ENCODE measurements around the gene MISP. TPM values are rescaled to one million over a fixed set of nuclear protein-coding genes. Genes with fewer than 3 reads are reported as not detected.

Gene MISP
- total and polyA plus RNA-seq, 4 donors: 14.9 to 23.7 (median 22.1) TPM

DNA sequence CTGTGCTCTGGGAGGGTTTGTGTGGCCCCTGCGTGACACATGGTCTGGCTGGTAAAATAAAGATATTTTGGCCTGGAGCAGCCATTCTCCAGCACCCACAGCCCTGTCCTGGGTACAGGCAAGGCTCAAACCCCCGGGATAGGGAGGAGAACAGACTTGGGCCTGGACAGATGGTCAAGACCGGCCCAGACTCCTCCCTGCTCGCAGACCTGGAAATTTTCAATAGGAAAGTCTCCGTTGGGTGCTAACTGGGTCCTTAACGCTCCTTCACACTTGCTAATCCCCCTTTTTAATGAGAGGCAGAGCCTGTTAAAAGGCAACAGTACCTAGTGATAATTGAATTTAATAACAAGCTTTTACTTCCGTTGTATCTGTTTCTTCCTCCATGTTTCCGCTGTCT is 39.7 kb upstream of the MISP start:
- Histone ChIP-seq H3K27ac (ENCODE audit: low read depth in 1 of 2, low read length in 1 of 2) (peak overlapping the region in 1 of 2 donors; percentile 54), H3K4me3 (no peak overlapping the region)

DNA sequence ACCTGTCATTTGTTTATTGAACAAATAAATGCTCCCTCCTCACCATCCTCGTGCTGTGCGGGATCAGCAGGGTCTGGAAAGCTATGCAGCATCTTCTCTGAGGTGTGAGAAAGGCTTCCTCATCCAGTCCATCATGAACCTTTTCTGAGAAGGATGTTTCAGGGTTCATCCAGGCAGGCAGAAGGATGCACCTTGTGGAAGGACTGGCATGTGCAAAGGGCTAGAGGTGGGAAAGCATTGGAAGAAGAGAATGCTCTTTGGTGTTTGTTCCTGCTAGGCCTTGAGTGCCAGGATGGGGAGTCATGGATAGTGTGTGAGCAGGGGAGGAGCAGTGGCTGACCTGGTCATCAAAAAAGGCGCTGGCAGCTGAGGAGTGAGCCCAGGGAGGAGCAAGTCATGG is 35.6 kb upstream of the MISP start:
- Histone ChIP-seq H3K27me3 (ENCODE audit: control insufficient read depth in 3 of 3, insufficient read depth in 3 of 3, low read length in 2 of 3) (no peaks in the 10 kb centered on the region), H3K9ac (ENCODE audit: insufficient read depth in 1 of 2, low read length in 2 of 2) (no peak overlapping the region), H3K36me3 (ENCODE audit: control insufficient read depth in 4 of 4, insufficient read depth in 4 of 4, low read length in 4 of 4) (peaks cover 0 to 4% (median 1%) of the 10 kb centered on the region in 4 donors), H3K4me3 (no peak overlapping the region), H3K27ac (ENCODE audit: low read depth in 1 of 2, low read length in 1 of 2) (no peak overlapping the region), H3K4me1 (ENCODE audit: control insufficient read depth in 5 of 5, insufficient read depth in 5 of 5, low read length in 5 of 5) (peaks cover 0 to 14% (median 3%) of the 10 kb centered on the region in 5 donors), H3K9me3 (ENCODE audit: control insufficient read depth in 4 of 4, insufficient read depth in 3 of 4, low read length in 3 of 4) (peaks cover 0 to 4% (median 3%) of the 10 kb centered on the region in 4 donors)
- no peak for DNase-seq
- TF ChIP-seq, protein P1, sequence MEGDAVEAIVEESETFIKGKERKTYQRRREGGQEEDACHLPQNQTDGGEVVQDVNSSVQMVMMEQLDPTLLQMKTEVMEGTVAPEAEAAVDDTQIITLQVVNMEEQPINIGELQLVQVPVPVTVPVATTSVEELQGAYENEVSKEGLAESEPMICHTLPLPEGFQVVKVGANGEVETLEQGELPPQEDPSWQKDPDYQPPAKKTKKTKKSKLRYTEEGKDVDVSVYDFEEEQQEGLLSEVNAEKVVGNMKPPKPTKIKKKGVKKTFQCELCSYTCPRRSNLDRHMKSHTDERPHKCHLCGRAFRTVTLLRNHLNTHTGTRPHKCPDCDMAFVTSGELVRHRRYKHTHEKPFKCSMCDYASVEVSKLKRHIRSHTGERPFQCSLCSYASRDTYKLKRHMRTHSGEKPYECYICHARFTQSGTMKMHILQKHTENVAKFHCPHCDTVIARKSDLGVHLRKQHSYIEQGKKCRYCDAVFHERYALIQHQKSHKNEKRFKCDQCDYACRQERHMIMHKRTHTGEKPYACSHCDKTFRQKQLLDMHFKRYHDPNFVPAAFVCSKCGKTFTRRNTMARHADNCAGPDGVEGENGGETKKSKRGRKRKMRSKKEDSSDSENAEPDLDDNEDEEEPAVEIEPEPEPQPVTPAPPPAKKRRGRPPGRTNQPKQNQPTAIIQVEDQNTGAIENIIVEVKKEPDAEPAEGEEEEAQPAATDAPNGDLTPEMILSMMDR (IDR thresholded peaks at IDR 0.05; ENCODE audit: control extremely low read depth, extremely low read depth): no peak
- 94 to 95% methylated on average over 3 of the region's 3 CpGs for WGBS, 2 donors
- no peak for ATAC-seq (ENCODE audit: insufficient read depth, low FRiP score)

More for the DNA sequence above, 39.7 kb upstream of the MISP start:
- TF ChIP-seq, protein P1 (IDR thresholded peaks at IDR 0.05; ENCODE audit: control extremely low read depth, extremely low read depth): no peak
- Histone ChIP-seq H3K36me3 (ENCODE audit: control insufficient read depth in 4 of 4, insufficient read depth in 4 of 4, low read length in 4 of 4) (peaks cover 0 to 4% (median 0%) of the 10 kb centered on the region in 4 donors), H3K27me3 (ENCODE audit: control insufficient read depth in 3 of 3, insufficient read depth in 3 of 3, low read length in 2 of 3) (no peaks in the 10 kb centered on the region), H3K9me3 (ENCODE audit: control insufficient read depth in 4 of 4, insufficient read depth in 3 of 4, low read length in 3 of 4) (peaks cover 0 to 7% (median 3%) of the 10 kb centered on the region in 4 donors), H3K9ac (ENCODE audit: insufficient read depth in 1 of 2, low read length in 2 of 2) (no peak overlapping the region), H3K4me1 (ENCODE audit: control insufficient read depth in 5 of 5, insufficient read depth in 5 of 5, low read length in 5 of 5) (peaks cover 0 to 10% (median 0%) of the 10 kb centered on the region in 5 donors)
- ATAC-seq (ENCODE audit: insufficient read depth, low FRiP score) (no peak), DNase-seq (no peak)
- WGBS, 2 donors: 73 to 81% methylated on average over 8 of the region's 8 CpGs

DNA sequence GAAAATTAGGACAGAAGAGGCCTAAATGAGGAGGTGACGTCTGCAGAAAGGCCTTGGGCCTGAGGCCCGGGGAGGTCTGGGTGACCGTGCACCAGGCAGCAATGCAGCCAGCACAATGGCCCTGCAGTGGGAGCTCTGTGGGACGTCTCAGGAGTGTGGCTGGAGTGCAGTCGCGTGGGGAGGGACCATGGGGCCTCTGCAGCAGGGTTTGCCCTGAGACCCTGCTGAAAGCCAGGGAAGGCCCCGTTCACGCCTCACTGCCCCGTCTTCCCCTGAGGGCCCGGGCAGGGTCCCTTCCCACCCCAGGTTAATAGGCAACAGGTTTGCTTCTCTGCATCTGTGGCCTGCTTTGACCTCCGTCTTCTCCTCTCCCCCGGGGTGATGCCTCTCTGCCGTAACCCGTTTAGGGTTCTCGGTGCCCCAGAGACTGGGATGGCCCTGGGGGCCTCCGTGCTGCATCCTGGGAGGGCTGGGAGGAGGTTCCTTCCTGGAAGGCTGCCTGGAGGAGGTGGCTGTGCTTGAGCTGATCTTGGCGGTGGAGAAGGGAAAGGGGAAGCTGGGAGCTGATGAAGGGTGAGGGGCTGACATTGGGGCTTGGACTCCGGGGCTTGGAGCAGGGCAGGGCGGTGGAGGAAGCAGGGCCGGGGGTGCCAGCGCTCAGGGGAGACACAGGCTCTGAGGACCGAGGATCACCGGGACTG is 32.5 kb upstream of the MISP start:
- H3K4me3 ChIP-seq: no peak overlapping the region
- peaks cover 0 to 4% (median 3%) of the 10 kb centered on the region in 4 donors for H3K9me3 ChIP-seq (ENCODE audit: control insufficient read depth in 4 of 4, insufficient read depth in 3 of 4, low read length in 3 of 4)
- H3K27ac ChIP-seq (ENCODE audit: low read depth in 1 of 2, low read length in 1 of 2): peak overlapping the region in 1 of 2 donors; percentile 58
- no peak for DNase-seq
- H3K27me3 ChIP-seq (ENCODE audit: control insufficient read depth in 3 of 3, insufficient read depth in 3 of 3, low read length in 2 of 3): no peaks in the 10 kb centered on the region
- H3K4me1 ChIP-seq (ENCODE audit: control insufficient read depth in 5 of 5, insufficient read depth in 5 of 5, low read length in 5 of 5): peaks cover 0 to 16% (median 9%) of the 10 kb centered on the region in 5 donors
- no peak for ATAC-seq (ENCODE audit: insufficient read depth, low FRiP score)
- TF ChIP-seq, protein P1 (IDR thresholded peaks at IDR 0.05; ENCODE audit: control extremely low read depth, extremely low read depth): no peak
- H3K9ac ChIP-seq (ENCODE audit: insufficient read depth in 1 of 2, low read length in 2 of 2): no peak overlapping the region
- H3K36me3 ChIP-seq (ENCODE audit: control insufficient read depth in 4 of 4, insufficient read depth in 4 of 4, low read length in 4 of 4): peaks cover 0 to 4% (median 1%) of the 10 kb centered on the region in 4 donors
- 59 to 62% methylated on average over 20 to 23 of the region's 23 CpGs for WGBS, 2 donors
